ENCODE measurements around the gene CIZ1.
"Not testable (repeated sequence)": the region's sequence is repeated elsewhere in the genome, so short reads cannot be mapped to it uniquely, and the experiment has no call there.

The CIZ1 gene

GRCh38 chr9:128142596-128142995 lies 48.8 kb downstream of the CIZ1 start:
- no peak for DNase-seq

DNA sequence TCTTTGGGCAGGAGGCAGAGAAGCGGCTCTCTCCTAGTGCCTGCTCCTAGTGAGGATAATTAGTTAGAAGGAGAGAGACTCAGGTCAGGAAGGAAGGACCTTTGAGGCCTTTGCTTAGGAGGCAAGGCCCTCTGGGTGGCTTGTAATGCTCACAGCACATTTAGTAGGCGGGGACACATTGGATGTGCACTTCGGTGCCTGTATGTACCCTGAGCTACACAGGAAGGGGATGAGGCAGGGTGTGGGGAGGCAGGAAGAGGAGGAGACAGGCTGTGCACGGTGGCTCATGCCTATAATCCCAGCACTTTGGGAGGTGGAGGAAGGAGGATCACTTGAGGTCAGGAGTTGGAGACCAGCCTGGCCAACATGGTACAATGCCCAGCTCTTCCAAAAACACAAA lies 49.3 kb downstream of the CIZ1 start:
- no peak for DNase-seq

DNA sequence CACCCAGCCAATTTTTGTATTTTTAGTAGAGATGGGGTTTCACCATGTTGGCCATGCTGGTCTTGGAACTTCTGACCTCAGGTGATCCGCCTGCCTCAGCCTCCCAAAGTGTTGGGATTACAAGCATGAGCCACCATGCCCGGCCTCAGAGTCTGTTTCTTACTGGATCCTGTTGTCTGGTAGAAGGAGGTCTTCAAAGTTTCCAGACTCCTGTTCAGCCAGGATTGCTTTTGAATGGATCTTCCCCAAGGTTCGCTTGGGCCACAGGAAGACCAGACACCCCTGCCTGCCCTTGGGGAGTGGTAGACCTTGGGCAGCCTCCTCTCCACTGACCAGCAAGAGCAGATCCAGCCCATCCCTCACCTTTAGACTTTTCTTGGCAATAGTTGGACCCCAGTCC lies 49.8 kb downstream of the CIZ1 start:
- DNase-seq, result no peak

DNA sequence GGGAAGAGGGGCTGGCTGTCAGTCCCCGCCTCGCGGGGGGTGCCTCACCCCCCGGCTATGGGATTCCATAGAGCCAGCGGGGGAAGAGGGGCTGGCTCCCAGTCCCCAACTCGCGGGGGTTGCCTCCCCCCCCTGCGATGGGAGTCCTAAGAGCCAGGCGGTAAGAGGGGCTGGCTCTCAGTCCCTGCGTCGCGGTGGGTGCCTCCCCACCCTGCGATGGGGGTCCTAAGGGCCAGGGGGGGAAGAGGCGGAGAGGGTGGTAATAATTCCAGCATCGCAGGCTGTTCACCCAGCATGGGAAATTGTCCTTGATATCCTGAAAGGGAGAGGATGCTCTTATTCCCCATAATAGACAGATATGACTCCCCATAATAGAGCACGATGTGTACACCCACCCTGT lies 51.8 kb downstream of the CIZ1 start:
- no peak for DNase-seq

- DNase-seq, result no peak
Measured at GRCh38 chr9:128138001-128138400, 53.4 kb downstream of the CIZ1 start.

DNA sequence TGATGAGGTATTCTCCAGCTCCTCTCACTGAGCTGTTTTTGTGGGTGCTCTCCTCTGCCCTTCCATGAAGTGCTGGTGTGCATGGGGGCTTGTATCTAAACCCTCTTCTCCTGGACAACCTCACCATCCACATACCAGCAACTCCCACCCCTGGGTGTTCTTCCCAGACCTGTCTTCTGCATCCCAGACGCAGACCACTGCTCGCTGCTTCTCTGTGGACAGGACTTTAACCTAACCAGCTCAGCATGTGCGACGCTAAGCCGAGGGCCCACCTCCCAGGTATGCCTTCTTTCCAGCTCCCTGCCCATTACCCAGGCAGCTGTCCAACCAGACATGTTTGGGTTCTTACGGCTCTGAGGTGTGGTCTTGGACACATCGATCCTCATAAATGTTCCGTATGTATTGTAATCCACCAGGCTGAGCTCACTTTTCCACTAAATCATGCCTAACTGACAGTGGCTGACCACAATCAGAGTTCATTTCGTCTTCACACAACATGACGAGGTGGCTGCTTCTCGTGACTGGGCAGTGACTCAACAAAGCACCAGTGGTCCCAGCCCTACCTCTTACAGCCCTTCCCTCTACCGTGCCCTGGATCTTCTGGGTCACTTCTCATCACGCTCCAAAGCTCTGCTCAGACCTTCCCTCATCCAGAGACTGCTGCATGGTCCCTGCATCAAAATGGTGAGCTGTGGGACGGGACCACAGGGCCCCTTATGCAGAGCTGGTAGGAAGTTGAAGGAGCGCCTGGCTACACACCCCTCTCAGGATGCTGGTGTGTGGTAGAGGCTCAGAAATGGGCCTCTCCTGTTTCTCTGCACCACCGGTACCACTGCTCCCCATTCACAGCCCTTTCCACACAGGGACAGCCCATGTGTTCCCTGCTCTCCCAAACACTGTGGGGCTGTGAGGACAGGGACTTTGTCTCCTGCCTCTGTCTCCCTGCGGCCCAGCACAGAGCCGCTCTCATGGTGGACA lies 54.3 kb downstream of the CIZ1 start:
- no peak for DNase-seq

GRCh38 chr9:128135561-128135960 lies 55.8 kb downstream of the CIZ1 start:
- DNase-seq, result not testable (repeated sequence)

DNA sequence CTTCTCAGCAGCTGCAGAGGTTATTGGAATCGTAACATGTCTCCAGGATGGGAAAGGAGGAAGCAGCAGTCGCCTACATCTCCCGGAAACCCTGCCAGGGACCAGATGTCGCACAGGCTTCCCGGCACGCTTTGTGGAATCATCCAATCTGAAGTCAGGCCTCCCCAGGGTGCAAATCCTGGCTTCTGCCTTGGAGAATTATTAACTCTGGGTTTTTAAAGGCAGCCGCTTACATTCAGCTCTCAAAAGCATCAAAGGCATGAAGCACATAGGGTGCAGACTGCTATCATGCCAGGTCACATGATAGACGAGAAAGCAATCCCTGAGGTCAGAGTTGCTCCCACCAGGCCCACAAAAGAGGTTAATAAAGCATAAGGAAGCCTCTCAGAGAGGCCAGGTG lies 59.2 kb downstream of the CIZ1 start:
- DNase-seq, result not testable (repeated sequence)

- not testable (repeated sequence) for DNase-seq
Measured at GRCh38 chr9:128131346-128131745, 60.0 kb downstream of the CIZ1 start.

DNA sequence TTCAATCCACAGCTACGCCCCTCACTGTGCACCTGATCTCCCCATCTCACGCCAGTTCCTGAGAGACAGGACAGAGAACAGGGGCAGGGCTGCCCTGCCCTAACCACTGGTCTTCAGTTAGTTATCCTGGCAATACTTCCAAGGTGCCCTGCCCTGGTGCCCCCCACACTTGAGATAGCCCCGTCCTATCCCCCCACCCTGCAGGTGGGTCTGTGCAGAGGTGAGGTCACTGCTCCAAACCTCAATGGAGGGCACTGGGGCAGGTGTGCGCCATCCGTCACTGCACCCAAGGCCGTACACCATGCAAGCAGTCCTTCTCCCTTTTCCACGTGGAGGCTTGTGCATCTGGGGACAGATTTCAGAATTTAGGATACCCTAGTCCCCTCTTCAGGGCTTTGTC lies 60.7 kb downstream of the CIZ1 start:
- not testable (repeated sequence) for DNase-seq

DNA sequence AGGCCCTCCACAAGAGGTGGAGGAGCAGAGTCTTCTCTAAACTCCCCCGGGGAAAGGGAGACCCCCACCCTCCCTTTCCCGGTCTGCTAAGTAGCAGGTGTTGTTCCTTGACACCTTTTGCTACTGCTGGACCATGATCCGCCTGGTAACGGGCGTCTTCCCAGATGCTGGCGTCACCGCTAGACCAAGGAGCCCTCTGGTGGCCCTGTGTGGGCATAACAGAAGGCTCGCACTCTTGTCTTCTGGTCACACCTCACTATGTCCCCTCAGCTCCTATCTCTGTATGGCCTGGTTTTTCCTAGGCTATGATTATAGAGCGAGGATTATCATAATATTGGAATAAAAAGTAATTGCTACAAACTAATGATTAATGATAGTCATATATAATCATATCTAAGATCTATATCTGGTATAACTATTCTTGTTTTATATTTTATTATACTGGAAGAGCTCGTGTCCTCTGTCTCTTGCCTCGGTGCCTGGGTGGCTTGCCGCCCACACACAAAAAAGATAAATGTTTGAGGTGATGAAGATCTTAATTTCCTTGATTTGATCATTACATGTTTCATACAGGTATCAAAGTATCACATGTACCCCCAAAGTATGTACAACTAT lies 61.3 kb downstream of the CIZ1 start:
- DNase-seq, result not testable (repeated sequence)

- DNase-seq, result no peak
Measured at GRCh38 chr9:128128836-128129590, 62.4 kb downstream of the CIZ1 start.

DNA sequence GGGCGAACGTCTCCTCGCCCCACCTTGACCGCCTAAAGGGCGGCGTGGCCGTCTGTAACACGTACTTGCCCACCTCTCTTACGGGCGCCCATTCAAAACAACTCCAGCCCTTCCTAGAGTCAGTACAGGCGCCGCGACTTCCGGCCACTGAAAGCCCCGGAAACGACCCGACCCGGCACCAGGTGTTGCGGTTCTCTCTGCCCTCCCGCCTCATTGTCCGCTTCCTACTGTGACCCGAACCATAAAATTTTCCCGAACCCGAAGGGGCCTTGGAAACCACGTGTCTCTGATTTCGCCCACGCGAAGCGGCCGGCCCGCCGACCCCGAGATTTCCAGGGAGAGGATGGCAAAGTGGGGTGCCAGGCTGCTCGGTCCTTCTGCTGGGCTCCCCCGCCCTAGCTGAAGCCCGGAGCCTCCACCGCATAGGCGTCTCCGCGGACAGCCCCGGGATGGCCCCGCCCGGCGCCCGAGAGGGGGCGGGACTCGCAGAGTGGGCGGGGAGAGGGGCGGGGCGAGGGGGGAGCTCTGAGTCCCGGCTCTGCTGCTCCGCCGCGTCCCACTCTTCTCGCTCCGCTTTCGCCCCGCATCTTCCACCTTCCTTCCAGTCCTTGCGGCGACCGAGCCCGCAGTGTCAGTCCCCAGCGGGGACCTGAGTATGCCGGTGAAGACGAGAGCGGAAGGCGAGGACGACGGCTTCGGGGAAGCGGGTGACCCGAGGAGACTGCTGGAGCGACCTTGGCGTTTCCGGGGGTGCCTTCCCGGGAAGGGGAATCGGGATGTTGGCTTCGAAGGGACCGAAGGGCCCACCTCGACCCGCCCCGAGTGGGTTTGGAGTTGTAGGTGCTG lies 63.2 kb downstream of the CIZ1 start:
- DNase-seq, result peak; percentile 93

- peak; percentile 86 for DNase-seq
Measured at GRCh38 chr9:128127568-128127989, 63.8 kb downstream of the CIZ1 start, which contains the start of gene PTGES2. Gene PTGES2, minus strand, starts transcription at chr9:128127729. Its CDS starts 12 bp downstream, at chr9:128127717.

GRCh38 chr9:128125580-128126354 lies 65.6 kb downstream of the CIZ1 start:
- no peak for DNase-seq

DNA sequence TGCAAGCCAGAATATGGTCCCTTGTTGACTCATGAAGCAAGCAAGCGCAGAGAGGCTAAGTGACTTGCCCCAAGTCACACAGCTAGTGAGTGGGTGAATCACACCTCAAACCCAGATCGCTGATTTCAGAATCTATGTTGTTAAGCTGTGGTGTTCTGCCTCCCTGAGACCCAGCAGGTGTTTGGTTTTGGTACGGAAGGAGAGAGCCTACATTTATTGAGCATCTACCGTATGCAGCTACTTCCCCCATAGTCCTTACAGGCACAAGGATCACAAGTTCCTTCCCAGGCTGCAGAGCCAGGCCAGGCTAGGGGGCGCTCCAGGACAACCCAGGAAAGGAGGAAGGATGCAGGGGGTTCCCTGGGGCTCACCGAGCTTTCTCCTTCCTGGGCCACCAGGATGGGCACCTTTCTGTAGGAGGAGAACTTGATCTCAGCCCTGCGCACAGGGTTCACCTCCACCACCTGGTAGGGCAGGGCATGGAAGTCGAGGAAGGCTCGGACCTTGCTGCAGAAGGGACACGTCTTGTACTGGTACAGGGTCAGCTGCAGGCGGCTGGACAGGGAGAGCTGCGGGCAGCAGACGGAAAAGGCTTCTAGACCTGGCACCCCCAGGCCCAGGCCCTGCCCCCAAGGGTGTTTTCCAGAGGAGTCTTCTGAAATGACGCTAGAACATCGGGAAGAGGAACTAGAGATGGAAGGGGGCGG lies 66.3 kb downstream of the CIZ1 start:
- peak; percentile 22 for DNase-seq

GRCh38 chr9:128124451-128124850 lies 66.9 kb downstream of the CIZ1 start:
- DNase-seq, result no peak

GRCh38 chr9:128123451-128124080 lies 67.8 kb downstream of the CIZ1 start:
- DNase-seq, result no peak

DNA sequence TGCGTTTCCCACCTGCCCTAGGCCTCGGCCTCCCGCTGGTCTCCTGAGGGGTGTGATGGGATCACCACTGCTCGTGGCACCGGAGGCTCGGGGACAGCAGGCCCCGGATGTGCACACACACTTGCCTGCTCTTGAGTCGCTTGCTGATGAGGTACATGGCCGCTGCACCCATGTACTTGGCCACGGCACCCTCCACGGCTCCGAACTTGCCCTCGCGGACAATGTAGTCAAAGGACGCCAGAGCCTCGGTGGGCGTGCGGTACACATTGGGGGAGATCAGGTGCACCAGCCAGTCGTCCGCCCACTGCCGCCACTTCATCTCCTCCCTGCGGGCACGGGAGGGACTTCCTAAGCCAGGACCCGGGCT lies 68.6 kb downstream of the CIZ1 start:
- no peak for DNase-seq
